GM21515 (cell line): ENCODE measurements around the gene ZFC3H1.
"Not testable (repeated sequence)": the region's sequence is repeated elsewhere in the genome, so short reads cannot be mapped to it uniquely, and the experiment has no call there.

ENCODE experiments used
- ATAC-seq: cut with Tn5 transposase; IDR thresholded peaks from one replicate; pipeline ENCODE4 v1.9.1; 2021; ENCODE audit not compliant: unreplicated experiment

Gene ZFC3H1

GRCh38 chr12:71663561-71664410, at the start of gene ZFC3H1, which contains the start of gene THAP2:
Gene ZFC3H1 (minus strand): TSS chr12:71663848. CDS start chr12:71663610, 238 bp downstream.
Gene THAP2 (plus strand): TSS chr12:71664301. CDS start chr12:71664510, 209 bp downstream.
- peak; percentile 88 for ATAC-seq

- ATAC-seq, result no peak
Measured at GRCh38 chr12:71710276-71711125, 46.9 kb upstream of the ZFC3H1 start.

GRCh38 chr12:71708658-71709057, 45.0 kb upstream of the ZFC3H1 start:
- ATAC-seq, result no peak

- no peak for ATAC-seq
Measured at GRCh38 chr12:71704920-71705319, 41.3 kb upstream of the ZFC3H1 start.

GRCh38 chr12:71703206-71703605, 39.6 kb upstream of the ZFC3H1 start:
- ATAC-seq, result no peak

GRCh38 chr12:71702590-71702989, 38.9 kb upstream of the ZFC3H1 start:
- ATAC-seq, result no peak

- ATAC-seq, result not testable (repeated sequence)
Measured at GRCh38 chr12:71702181-71702580, 38.5 kb upstream of the ZFC3H1 start.

- ATAC-seq, result no peak
Measured at GRCh38 chr12:71695782-71696181, 32.1 kb upstream of the ZFC3H1 start.

GRCh38 chr12:71694099-71694820, 30.6 kb upstream of the ZFC3H1 start:
- peak; percentile 79 for ATAC-seq

GRCh38 chr12:71693651-71694050, 30.0 kb upstream of the ZFC3H1 start:
- ATAC-seq, result peak; percentile 8

- ATAC-seq, result no peak
Measured at GRCh38 chr12:71693126-71693525, 29.5 kb upstream of the ZFC3H1 start.

- no peak for ATAC-seq
Measured at GRCh38 chr12:71691504-71692129, 28.0 kb upstream of the ZFC3H1 start.

GRCh38 chr12:71688961-71689570, 25.4 kb upstream of the ZFC3H1 start:
- ATAC-seq, result no peak

GRCh38 chr12:71687172-71687571, 23.5 kb upstream of the ZFC3H1 start:
- ATAC-seq, result not testable (repeated sequence)

- no peak for ATAC-seq
Measured at GRCh38 chr12:71686658-71687025, 23.0 kb upstream of the ZFC3H1 start.

GRCh38 chr12:71685914-71686657, 22.4 kb upstream of the ZFC3H1 start, which contains the start of gene TMEM19:
Gene TMEM19 (plus strand): TSS chr12:71686082. CDS start chr12:71686681, 599 bp downstream.
- peak; percentile 82 for ATAC-seq

- ATAC-seq, result no peak
Measured at GRCh38 chr12:71685312-71685906, 21.8 kb upstream of the ZFC3H1 start.

GRCh38 chr12:71684081-71684480, 20.4 kb upstream of the ZFC3H1 start:
- ATAC-seq, result no peak

GRCh38 chr12:71683633-71684032, 20.0 kb upstream of the ZFC3H1 start:
- ATAC-seq, result no peak
